Erythroblast (primary cell): ENCODE results near the gene BOLA3.
"Not testable (repeated sequence)": the region's sequence is repeated elsewhere in the genome, so short reads cannot be mapped to it uniquely, and the experiment has no call there.

Source experiments
- DNase-seq, 2 experiments: peaks; one replicate each; lab custom pipeline; 2025; lab: John Stamatoyannopoulos, UW
- GATA1 ChIP-seq: IDR thresholded peaks from 2 replicates; pipeline ENCODE4 v1.6.1; 2011; ENCODE audit warnings: low read depth, mild to moderate bottlenecking, control low read depth, low read length, moderate library complexity
- POLR2A ChIP-seq: IDR thresholded peaks from 2 replicates; pipeline ENCODE4 v1.6.1; 2011; ENCODE audit warnings: mild to moderate bottlenecking, low read length

BOLA3 gene, protein sequence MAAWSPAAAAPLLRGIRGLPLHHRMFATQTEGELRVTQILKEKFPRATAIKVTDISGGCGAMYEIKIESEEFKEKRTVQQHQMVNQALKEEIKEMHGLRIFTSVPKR

DNA sequence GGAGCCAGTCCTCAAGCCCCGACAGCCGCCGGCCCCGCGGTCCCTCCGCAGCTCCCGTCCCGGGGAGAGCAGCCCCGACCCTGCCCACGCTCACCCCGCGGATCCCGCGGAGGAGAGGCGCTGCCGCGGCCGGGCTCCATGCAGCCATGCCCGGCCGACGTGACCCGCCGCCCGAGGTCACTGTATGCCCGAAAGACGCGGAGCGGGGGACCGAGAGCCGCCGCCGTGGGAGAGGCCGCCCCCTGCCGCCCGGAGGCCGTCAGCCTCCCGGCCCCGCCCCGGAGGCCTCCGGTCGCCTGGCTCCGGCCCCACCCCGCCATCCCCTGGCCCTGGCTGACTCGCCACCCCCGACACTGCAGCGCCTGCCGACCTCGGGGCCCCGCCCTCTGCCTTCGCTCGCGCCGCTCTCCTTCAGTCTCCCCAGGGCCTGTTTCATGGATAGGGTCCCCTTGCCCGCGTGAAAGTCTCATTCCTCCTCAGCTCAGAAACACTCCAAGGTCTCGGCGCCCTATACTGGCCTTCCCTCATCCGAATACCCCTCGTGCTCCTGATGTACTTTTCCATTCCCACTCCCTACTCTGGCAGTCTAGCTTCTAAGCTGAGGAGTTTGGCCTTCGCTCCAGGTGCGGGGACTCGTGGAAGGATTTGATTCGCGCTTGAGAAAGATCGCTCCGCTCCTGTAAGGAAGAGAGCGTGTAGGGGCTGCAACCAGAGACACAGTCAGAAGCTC lies at the start of gene BOLA3:
Gene BOLA3 (minus strand): TSS at position 186 of the 730 bp plus-strand sequence. CDS start 38 bp downstream, at position 148.
- DNase-seq, result peak; percentile 92 to 95
- TF ChIP-seq POLR2A, result peak; percentile 68
- no peak for TF ChIP-seq GATA1

DNA sequence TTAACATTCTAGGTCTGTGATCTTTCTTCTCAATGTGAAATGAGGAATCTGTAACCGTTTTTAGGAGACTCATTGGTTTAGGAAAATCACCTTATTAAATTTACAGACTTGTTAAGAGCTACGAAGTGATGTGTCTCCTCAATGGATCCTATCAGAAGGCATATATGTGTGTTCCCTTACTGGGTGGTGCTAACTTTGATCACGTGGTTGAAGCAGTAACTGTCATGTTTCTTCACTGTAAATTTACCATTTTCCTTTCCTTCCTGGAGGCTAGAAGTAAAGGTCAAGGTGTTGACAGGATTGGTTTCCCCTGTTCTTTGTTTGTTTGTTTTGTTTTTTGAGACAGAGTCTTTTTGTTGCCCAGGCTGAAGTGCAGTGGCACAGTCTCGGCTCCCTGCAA lies 49.3 kb upstream of the BOLA3 start:
- DNase-seq, result peak; percentile 33 to 54
- no peak for TF ChIP-seq POLR2A

DNA sequence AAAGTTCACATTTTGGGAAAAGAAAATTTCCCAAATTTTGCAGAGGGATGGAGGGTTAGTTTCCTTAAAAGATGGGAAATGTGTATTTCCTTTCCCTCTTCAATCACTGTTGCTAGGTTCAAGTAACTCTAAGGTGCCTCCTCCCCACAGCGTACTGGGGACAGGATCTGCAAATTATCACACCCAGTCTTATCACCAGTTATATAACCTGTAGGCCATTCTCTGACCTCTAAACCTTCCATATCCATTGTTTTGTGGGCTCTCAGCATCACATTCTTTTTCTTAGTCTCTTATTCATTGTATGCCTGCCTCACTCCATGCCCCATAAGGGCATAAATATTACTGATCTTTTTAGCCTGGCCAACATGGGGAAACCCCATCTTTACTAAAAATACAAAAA lies 47.1 kb upstream of the BOLA3 start:
- no peak for DNase-seq
- no peak for TF ChIP-seq POLR2A
- TF ChIP-seq GATA1, result no peak

DNA sequence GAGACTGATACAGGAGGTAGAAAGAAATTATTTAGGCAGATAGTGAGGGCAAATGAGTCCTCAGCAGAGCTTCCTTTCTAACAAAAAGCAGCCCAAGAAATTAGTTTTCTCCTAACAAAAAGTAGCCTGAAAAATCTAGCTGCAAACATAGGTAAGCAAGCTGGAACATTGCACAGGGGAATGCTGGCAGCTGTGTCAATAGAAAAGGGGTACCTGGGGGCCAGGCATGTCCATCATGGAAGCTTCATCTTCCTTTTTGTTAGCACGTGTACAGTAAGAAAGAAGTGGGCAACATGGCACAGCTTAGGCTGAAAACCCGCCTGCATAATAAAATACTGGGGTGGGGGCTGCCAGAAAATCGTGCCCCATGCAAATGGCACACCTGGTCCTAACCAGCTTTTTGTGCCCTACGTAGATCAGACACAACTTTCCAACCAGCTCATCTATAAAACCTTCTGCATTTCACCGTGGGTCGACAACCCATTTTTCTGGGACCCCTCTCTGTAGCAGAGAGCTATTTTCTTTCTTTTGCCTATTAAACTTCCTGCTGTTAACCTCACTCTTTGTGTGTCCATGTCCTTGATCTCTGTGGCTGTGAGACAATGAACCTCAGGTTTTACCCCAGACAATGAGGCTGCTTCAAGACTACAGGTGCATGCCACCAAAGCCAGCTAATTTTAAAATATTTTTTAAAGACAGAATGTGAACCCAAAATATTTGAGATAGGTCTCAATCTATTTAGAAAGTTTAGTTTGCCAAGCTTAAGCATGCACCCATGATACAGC lies 44.1 kb upstream of the BOLA3 start:
- no peak for TF ChIP-seq POLR2A
- TF ChIP-seq GATA1, result no peak
- no peak for DNase-seq

DNA sequence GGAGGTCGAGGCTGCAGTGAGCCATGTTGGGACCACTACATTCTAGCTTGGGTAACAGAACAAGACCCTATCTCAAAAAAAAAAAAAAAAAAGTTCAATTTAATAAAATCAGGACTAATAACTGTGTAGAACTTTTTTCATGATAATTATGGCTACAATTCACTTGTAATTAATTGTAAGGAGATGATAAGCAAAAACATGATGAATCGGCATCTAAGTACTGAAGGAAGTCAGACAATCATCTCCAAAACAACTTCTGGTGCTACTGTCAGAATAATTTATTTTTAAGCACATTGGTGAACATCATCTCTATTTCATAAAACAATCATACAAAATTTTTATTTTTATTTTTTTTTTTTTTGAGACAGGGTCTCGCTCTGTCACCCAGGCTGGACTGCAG lies 41.0 kb upstream of the BOLA3 start:
- DNase-seq, result no peak
- TF ChIP-seq POLR2A (no peak), GATA1 (no peak)

DNA sequence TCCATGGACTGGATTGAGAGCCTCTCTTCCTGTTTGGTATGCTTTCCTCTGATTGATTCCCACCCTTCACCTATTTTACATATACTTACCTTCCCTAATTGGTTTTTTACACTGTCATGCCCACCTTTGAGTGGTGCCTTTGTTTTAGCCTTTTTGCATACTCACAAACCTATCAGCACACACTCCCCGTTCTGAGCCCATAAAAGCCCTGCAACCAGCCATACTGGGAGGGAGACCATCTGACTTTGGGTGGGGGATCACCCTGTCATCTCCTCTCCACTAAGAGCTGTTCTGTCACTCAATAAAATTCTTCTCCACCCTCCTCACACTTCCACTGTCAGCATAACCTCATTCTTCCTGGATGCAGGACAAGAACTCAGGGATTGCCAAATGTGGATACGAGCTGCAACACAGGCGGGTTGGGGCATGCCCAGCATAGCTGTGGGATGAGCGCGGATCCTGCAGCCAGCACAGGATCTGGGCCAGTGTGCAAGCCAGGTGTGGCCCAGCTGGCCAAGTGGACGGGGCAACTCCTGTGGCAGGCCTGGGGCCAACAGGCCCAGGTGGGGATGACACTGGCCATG lies 40.4 kb upstream of the BOLA3 start:
- no peak for DNase-seq
- TF ChIP-seq GATA1 (no peak), POLR2A (no peak)

DNA sequence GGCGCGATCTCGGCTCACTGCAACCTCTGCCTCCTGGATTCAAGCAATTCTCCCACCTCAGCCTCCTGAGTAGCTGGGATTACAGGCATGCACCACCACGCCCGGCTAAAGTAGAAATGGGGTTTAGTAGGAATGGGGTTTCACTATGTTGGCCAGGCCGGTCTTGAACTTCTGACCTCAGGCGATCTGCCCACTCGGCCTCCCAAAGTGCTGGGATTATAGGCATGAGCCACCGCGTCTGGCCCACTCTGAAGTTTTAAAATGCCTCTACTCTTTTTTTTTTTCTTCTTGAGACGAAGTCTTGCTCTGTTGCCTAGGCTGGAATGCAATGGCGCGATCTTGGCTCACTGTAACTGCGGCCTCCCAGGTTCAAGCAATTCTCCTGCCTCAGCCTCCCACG lies 39.0 kb upstream of the BOLA3 start:
- DNase-seq, result not testable (repeated sequence)

DNA sequence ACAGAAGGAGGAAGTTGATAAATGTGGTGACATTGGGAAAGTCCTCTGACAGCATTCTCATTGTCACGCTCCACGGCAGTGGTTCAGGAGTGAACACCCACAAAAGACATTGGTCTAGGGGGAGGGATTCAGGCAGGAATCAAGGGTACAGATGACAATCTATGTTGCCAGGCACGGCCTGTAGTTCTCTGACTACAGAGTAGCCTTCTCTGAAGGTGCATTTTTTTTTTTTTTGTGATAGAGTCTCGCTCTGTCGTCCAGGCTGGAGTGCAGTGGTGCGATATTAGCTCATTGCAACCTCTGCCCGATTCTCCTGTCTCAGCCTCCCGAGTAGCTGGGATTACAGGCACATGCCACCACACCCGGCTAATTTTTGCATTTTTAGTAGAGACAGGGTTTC lies 38.3 kb upstream of the BOLA3 start:
- peak; percentile 64 to 90 for DNase-seq
- TF ChIP-seq POLR2A, result peak; percentile 29
- no peak for TF ChIP-seq GATA1

DNA sequence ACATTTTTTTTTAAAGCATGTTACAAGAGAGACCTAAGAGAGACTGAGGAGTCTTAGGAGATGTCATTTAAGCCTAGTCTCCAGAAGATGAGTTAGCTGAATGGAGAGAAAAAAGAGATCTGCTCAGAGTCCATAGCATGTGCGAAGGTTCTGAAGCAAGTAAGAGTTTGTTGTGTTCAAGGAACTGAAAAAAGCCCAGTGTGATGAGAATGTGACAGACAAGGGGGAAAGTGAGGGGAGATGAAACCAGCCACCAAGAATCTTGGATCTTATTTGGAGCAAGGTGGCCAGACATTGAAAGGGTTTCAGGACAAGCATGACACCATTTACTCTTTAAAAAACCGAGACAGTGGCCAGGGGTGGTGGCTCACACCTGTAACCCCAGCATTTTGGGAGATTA lies 36.2 kb upstream of the BOLA3 start:
- DNase-seq, result no peak
- TF ChIP-seq GATA1 (no peak), POLR2A (no peak)

DNA sequence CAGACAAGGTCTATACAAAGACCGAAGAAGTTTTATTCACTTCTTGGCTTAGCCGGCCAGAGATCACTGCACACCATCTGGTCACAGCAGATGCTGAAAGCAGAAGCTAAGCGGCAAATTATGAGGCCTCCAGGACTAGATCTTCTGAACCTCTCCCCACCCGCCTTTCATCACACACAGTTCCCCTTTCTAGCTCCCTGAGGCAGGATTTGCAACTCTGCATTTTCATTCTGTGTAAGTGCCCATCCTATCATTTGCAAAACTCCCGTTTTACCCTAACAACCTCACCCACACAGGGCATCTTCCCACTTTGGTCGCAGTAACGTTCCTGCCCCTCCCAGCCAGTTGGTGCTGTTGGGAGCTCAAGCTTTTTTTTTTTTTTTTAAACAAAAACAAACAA lies 34.0 kb upstream of the BOLA3 start:
- TF ChIP-seq GATA1 (no peak), POLR2A (no peak)
- DNase-seq, result peak; percentile 62 to 80

DNA sequence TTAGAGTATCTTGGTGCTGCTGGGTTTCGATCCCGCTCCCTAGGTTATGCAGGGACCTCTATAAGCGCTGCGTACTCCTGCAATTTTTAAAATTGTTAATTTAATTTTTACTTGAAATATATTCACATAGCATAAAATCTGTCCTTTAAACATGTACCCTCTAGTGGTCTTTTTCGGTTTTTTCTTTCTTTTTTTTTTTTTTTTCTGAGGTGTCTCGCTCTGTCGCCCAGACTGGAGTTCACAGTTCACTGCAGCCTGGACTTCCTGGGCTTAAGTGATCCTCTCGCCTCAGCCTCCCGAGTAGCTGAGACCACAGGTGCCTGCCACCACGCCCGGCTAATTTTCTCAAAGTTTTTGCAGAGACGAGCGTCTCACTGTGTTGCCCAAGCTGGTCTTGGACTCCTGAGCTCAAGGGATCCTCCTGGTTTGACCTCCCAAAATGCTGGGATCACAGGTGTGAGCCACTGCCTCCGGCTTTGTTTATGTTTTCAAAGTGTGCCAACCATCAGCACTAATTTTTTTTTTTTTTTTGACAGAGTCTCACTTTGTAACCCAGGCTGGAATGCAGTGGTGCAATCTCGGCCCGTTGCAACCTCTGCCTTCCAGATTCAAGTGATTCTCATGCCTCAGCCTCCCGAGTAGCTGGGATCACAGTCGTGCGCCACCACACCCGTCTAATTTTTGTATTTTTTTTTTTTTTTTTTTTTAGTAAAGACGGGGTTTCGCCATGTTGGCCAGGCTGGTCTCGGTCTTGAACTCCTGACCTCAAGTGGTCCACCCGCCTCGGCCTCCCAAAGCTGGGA lies 31.6 kb upstream of the BOLA3 start:
- no peak for DNase-seq
- TF ChIP-seq POLR2A (no peak), GATA1 (no peak)

DNA sequence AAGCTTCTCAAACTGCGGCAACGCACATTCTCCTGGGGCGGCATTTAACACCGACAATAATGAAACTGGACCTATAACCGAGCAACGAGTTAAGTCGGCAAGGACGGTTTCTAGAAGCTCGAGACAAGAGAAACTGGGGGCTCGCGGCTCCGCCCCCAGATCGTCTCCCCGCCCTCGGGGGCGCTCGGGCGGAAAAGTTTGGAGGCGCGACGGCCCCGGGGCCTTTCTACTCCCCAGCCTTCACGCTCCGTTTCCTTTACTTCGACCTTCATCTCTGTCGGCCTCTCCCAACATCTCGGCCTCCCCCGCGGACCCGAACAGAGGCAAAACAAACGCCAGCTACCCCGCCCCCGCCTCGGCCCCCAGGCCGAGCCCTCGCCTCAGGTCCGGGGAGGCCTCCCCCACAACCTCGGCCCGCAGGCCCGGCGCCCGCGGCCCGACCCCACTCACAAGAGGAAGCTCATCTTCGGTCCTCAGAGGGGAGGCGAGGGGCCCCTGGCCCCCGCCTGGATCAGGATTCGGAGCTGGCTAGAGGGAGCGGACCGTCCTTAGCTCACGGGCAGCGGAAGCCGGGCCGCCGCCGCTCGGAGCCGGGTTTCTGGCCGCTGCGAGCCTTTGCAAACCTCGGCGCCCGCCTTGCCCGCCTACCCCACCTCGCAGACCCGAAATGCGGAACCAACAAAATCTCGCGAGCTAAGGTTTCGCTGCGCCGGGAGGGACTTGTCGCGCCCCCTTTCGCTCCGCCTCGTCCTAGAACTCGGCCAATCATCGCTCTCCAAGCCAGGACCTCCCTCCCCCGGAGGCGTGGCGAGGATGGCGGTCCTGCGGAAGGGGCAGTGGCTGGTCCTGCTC lies 30.7 kb upstream of the BOLA3 start, which contains the start of gene MOB1A:
Gene MOB1A (minus strand): TSS at position 669 of the 852 bp plus-strand sequence. CDS start 205 bp downstream, at position 464.
- peak; percentile 90 for TF ChIP-seq POLR2A
- no peak for TF ChIP-seq GATA1

More for the DNA sequence above, 30.7 kb upstream of the BOLA3 start, which contains the start of gene MOB1A:
- DNase-seq, result peak; percentile 99
